Body of pancreas (tissue), 4 donors: Measurements from ENCODE around the gene INTS11. TPM values are rescaled to one million over a fixed set of nuclear protein-coding genes. Genes with fewer than 3 reads are reported as not detected.
A peak's percentile ranks its signal among the peaks of the same experiment; 100 is the strongest.

Source experiments
- ATAC-seq: fragments of 150-250 bp; one replicate; pipeline ENCODE4 v1.9.1; 2016
- DNase-seq, 4 donors: peaks; one replicate each; pipeline ENCODE4 v3.0.0-alpha.2; 2019
- H3K27ac ChIP-seq, 4 donors: fragments of 200-600 bp; sonication (generic); 1 replicate in 3 of 4; 2 replicates in 1 of 4; pipeline versions ENCODE4 v1.5.1 to v1.6.1; 2016 to 2019; ENCODE audit warnings: mild to moderate bottlenecking in 1 of 4, mixed read lengths in 1 of 4, moderate library complexity in 1 of 4
- H3K27me3 ChIP-seq, 2 donors: fragments of 200-600 bp; sonication (generic); one replicate each; pipeline ENCODE4 v1.6.0; 2016; ENCODE audit warnings: mild to moderate bottlenecking in 1 of 2
- H3K36me3 ChIP-seq, 2 donors: fragments of 200-600 bp; sonication (generic); replicated peaks in 1 of 2; 2 replicates each; pipeline ENCODE4 v1.5.1; 2016; ENCODE audit warnings: low read depth in 2 of 2; ENCODE audit not compliant: insufficient read depth in 1 of 2
- H3K4me1 ChIP-seq: fragments of 200-600 bp; sonication (generic); one replicate; pipeline ENCODE4 v1.6.0; 2016
- H3K4me3 ChIP-seq, 2 donors: fragments of 200-600 bp; sonication (generic); 1 replicate in 1 of 2; 2 replicates in 1 of 2; pipeline ENCODE4 v1.5.1; 2016 to 2019
- H3K9me3 ChIP-seq, 3 donors: fragments of 200-600 bp; sonication (generic); 1 replicate in 2 of 3; 2 replicates in 1 of 3; pipeline ENCODE4 v1.5.1; 2016
- POLR2A ChIP-seq, 3 donors: fragments of 450-650 bp; IDR thresholded peaks; one replicate each; pipeline ENCODE4 v1.6.1; 2016; ENCODE audit warnings: antibody characterized with exemption in 3 of 3, mild to moderate bottlenecking in 2 of 3
- WGBS, 2 donors: methylation state at CpG; one replicate each; pipeline ENCODE4 v1.1.5; 2017; 5-methylcytosine and 5-hydroxymethylcytosine counted together
- intact Hi-C: fragments of 100-400 bp; cut with DNase I; formaldehyde crosslinking; loops from one replicate; pipeline ENCODE4 v1.15.1; 2023
- microRNA-seq, 2 donors: library from miRNA; unstranded; fragments of <30 nt; microRNA quantifications; one replicate each; pipeline ENCODE4, GENCODE V29; 2016; ENCODE audit warnings: borderline number of aligned reads in 2 of 2, borderline replicate concordance in 2 of 2
- small RNA-seq: library from RNA; depleted of rRNA; stranded (forward); fragments of <200 nt; gene quantifications from one replicate; pipeline ENCODE3, GENCODE V24; 2016
- total RNA-seq, 2 donors: library from RNA; depleted of rRNA; stranded (reverse); fragments of >200 nt; gene quantifications; one replicate each; pipeline ENCODE4 v1.1.0, GENCODE V29; 2016
- TF ChIP-seq, protein P1 (sequence below), 7 experiments: fragments of 450-650 bp in 4 of 7; fragments of 200-600 bp in 3 of 7; sonication (generic) in 3 of 7; IDR thresholded peaks; one replicate each; pipeline ENCODE4 v1.5.1; 2016 to 2019; ENCODE audit warnings: antibody characterized with exemption in 7 of 7

Gene INTS11
- total RNA-seq, 2 donors from 2014 or later = 89.0 to 189 TPM

DNA sequence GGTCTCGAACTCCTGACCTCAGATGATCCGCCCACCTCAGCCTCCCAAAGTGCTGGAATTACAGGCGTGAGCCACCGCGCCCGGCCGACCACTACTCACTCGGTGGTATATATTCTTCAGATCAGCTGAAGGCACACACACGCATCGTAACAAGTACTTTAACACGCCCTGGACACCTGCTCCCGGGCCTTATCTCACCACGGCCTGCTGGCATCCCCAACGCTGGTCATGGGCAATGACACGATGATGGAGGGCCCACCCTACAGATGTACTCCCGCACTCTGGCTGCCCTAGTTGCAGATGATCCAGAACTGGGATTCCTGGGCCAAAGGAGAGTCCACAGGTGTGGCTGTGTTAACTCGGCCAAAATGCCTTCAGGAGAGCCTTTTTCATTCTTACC is 62.4 kb downstream of the INTS11 start:
- DNase-seq (no peak), ATAC-seq (no peak)
- peaks cover 11 to 24% of the 10 kb centered on the region in 2 donors for H3K36me3 ChIP-seq
- no peaks in the 10 kb centered on the region for H3K4me1 ChIP-seq
- H3K27me3 ChIP-seq = no peaks in the 10 kb centered on the region
- H3K27ac ChIP-seq = no peak overlapping the region
- TF ChIP-seq POLR2A (IDR thresholded peaks at IDR 0.05) = no peak
- TF ChIP-seq, protein P1, sequence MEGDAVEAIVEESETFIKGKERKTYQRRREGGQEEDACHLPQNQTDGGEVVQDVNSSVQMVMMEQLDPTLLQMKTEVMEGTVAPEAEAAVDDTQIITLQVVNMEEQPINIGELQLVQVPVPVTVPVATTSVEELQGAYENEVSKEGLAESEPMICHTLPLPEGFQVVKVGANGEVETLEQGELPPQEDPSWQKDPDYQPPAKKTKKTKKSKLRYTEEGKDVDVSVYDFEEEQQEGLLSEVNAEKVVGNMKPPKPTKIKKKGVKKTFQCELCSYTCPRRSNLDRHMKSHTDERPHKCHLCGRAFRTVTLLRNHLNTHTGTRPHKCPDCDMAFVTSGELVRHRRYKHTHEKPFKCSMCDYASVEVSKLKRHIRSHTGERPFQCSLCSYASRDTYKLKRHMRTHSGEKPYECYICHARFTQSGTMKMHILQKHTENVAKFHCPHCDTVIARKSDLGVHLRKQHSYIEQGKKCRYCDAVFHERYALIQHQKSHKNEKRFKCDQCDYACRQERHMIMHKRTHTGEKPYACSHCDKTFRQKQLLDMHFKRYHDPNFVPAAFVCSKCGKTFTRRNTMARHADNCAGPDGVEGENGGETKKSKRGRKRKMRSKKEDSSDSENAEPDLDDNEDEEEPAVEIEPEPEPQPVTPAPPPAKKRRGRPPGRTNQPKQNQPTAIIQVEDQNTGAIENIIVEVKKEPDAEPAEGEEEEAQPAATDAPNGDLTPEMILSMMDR (IDR thresholded peaks at IDR 0.05) = no peak
- 87 to 93% methylated on average over 6 to 17 of the region's 17 CpGs for WGBS, 2 donors
- no peak overlapping the region for H3K4me3 ChIP-seq
- intact Hi-C loops = no loop called here
- no peaks in the 10 kb centered on the region for H3K9me3 ChIP-seq

Small RNA genes within 50 kb of the gene (microRNA-seq; reads per million reads assigned to microRNA genes)
- gene MIR6726 (0.45 to 0.47 reads per million in 2 donors), gene MIR6727 (0 reads per million in 2 donors), gene MIR6808 (0.45 to 0.47 reads per million in 2 donors)

Small RNA genes within 50 kb of the gene (small RNA-seq; reads per million reads assigned to genes)
- 0.70 reads per million, percentile 15 among the genes with 10 or more reads in this experiment for gene MIR6726

Other genes starting within 250 kb of the INTS11 start
- gene C1orf159, start 208.6 kb downstream of the INTS11 start, total RNA-seq = 10 to 100 TPM in 1 of 2 donors, 1 to 10 TPM in 1; 8.8 to 13.2 TPM
- gene TTLL10, start 150.8 kb downstream of the INTS11 start, total RNA-seq = under 1 TPM; 0.66 to 0.78 TPM
- gene TNFRSF18, start 118.1 kb downstream of the INTS11 start, total RNA-seq = not detected
- gene TNFRSF4, start 110.5 kb downstream of the INTS11 start, total RNA-seq = 1 to 10 TPM in 1 of 2 donors, under 1 TPM in 1; 0.99 to 2.6 TPM
- gene SDF4, start 92.7 kb downstream of the INTS11 start, total RNA-seq = 10 to 100 TPM; 89.2 to 97.6 TPM
- 10 to 100 TPM; 18.4 to 35.6 TPM for gene B3GALT6, start 92.4 kb downstream of the INTS11 start, total RNA-seq
- gene C1QTNF12, start 77.9 kb downstream of the INTS11 start, total RNA-seq = not detected
- gene UBE2J2, start 50.8 kb downstream of the INTS11 start, total RNA-seq = 10 to 100 TPM; 23.6 to 39.2 TPM
- gene SCNN1D, start 44.2 kb downstream of the INTS11 start, total RNA-seq = 1 to 10 TPM; 4.0 to 4.2 TPM
- 10 to 100 TPM; 37.9 to 53.7 TPM for gene ACAP3, start 16.7 kb downstream of the INTS11 start, total RNA-seq
- 10 to 100 TPM; 20.2 to 20.8 TPM for gene PUSL1, start 16.1 kb downstream of the INTS11 start, total RNA-seq
- gene CPTP, start 142 bp upstream of the INTS11 start, total RNA-seq = 10 to 100 TPM; 15.6 to 33.0 TPM
- under 1 TPM in 1 of 2 donors, not detected in 1; 0.26 TPM for gene TAS1R3, start 6.6 kb upstream of the INTS11 start, total RNA-seq
- 10 to 100 TPM; 58.1 to 84.4 TPM for gene DVL1, start 24.8 kb upstream of the INTS11 start, total RNA-seq
- gene MXRA8, start 33.9 kb upstream of the INTS11 start, total RNA-seq = 10 to 100 TPM; 23.3 to 48.5 TPM
- 10 to 100 TPM; 79.4 to 93.7 TPM for gene AURKAIP1, start 50.5 kb upstream of the INTS11 start, total RNA-seq
- gene CCNL2, start 74.7 kb upstream of the INTS11 start, total RNA-seq = 100 to 1,000 TPM; 225 to 246 TPM
- 10 to 100 TPM; 72.8 to 85.9 TPM for gene MRPL20, start 82.6 kb upstream of the INTS11 start, total RNA-seq
- 10 to 100 TPM; 11.2 to 15.5 TPM for gene ANKRD65, start 96.6 kb upstream of the INTS11 start, total RNA-seq
- gene VWA1, start 111.0 kb upstream of the INTS11 start, total RNA-seq = 10 to 100 TPM; 47.1 to 55.5 TPM
- 1 to 10 TPM; 1.6 to 2.3 TPM for gene ATAD3C, start 125.0 kb upstream of the INTS11 start, total RNA-seq
- 10 to 100 TPM; 16.6 to 37.2 TPM for gene ATAD3B, start 147.1 kb upstream of the INTS11 start, total RNA-seq
- gene ATAD3A, start 187.5 kb upstream of the INTS11 start, total RNA-seq = 10 to 100 TPM; 15.8 to 20.8 TPM
- gene TMEM240, start 216.0 kb upstream of the INTS11 start, total RNA-seq = 1 to 10 TPM; 1.0 to 3.6 TPM